HG03469 (cell line): Measurements from ENCODE around the gene ARHGEF38.

ENCODE experiments used
- ATAC-seq: cut with Tn5 transposase; IDR thresholded peaks from one replicate; pipeline ENCODE4 v1.9.1; 2021; ENCODE audit warnings: mild to moderate bottlenecking, moderate library complexity, moderate number of reproducible peaks; ENCODE audit not compliant: unreplicated experiment

ARHGEF38 gene

GRCh38 chr4:105551965-105552746, at the start of gene ARHGEF38:
TSS of gene ARHGEF38 (plus strand) at chr4:105552620. CDS start at chr4:105552766, 146 bp downstream.
- ATAC-seq: no peak

DNA sequence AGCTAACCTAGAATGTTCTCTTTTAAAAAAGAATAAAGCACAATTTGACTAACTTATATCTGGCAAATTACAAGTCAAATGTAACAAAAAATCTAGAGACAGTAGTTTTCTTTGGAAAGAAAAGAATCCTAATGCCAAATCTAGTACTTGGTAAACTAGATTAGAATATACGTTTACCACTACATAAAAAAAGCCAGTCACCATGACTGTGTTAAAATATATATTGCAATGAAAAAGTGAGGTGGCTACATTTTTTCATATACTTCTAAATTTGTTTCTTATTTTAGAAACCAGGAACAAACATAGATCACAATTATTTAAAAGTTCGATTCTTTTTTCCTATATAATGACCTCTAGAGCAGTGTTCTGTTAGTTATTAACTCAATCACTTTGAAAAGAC, 48.9 kb upstream of the ARHGEF38 start:
- ATAC-seq: no peak

DNA sequence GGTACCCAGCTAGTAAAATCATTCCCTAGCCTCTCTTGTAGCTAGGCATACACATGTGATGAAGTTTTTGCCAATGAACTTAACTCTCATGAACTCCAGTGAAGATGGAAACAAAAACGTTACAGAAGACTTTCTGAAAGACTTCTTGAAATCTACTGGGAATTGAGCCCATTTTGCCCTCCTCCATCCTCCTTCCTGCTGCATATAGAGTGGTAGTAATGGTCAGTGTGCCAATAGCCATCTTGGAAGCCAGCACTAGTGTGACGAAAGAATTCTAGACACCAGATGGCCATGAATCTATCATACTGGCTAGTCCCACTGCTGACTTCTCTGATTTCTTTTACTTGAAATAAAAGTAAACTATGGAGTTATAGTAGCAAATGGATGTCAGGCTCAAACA, 47.7 kb upstream of the ARHGEF38 start:
- ATAC-seq: no peak

DNA sequence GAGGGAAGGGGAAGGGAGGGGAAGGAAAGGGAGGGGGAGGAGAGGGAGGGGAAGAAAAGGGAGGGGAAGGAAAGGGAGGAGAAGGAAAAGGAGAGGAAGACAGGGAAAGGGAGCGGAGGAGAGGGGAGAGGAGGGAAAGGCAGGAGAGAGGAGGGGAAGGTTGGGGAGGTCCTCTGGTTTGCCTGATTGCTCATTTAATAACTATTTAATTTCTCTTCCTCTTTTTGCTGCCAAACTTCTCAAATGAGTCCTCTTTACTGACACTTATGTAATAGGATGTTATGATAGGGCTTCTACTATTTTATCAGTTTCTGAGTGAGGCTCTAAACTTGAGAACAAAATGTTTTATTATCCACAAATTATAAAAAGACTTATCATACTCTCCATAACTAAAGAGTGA, 43.1 kb upstream of the ARHGEF38 start:
- ATAC-seq: peak; percentile 98

GRCh38 chr4:105509714-105510113, 42.7 kb upstream of the ARHGEF38 start:
- peak; percentile 16 for ATAC-seq

- ATAC-seq: no peak
Observed at GRCh38 chr4:105510245-105510644, 42.2 kb upstream of the ARHGEF38 start.

DNA sequence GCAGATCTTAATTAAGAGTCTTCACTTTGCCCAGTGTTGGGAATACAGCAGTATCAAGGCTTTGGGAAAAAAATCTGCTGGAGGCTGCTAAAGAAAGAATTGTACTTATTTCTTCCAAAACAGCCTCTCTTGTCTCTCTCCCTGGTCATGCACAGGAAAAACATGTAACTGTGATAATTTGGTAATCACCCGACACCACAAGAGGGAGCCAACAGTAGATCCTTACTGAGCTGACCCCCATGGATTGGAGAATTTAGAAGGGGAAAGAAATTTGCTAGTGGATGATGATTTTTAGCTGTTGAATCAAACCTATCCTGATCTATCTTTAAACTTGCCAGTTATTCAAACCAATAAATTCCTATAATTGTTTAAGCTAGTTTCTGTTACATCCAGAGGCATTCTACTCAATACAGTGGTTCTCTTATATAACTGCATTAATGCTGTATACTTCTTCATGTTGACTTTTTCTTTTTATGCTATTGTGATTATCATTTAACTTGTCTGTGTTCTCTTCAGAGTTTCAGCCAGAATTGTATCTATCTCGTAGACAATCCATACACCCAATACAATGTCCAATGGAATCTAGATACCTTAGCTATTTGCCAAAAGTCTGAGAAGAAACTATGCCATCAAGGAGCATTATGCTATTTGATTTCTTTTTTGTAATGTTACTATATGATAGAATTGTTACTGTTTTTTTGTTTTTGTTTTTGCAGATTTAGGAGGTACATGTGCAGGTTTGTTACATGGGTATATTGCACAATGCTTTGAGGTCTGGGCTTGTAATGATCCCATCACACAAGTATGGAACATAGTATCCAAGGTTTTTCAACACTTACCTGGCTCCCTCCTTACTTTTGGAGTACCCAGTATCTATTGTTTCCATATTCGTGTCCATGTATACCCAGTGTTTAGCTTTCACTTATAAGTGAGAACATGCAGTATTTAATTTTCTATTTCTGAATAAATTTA, 31.3 kb upstream of the ARHGEF38 start:
- no peak for ATAC-seq

GRCh38 chr4:105526656-105527055, 25.8 kb upstream of the ARHGEF38 start:
- ATAC-seq: no peak

- no peak for ATAC-seq
Observed at GRCh38 chr4:105527081-105527480, 25.3 kb upstream of the ARHGEF38 start.

GRCh38 chr4:105536601-105537000, 15.8 kb upstream of the ARHGEF38 start:
- ATAC-seq: no peak

DNA sequence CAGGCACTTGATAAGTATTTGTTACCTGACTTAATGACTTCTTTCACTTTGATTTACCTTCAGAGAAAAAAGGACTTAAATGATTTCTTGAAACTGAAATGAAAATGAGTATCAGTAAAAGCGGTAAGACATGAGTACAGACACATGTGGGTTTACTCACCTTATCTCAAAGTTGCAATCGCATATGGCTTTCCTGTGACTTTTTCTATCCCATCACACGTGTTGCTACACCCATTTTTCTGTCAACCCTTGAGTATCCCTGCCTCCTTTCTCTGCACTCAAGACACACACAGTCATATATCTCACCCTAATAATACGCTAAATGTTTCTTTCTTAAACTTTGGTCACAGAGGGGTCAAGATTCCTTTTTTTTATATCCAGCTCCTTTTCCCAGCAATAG, 11.0 kb upstream of the ARHGEF38 start:
- no peak for ATAC-seq

GRCh38 chr4:105542039-105542438, 10.4 kb upstream of the ARHGEF38 start:
- ATAC-seq: no peak

GRCh38 chr4:105543346-105543745, 9.1 kb upstream of the ARHGEF38 start:
- no peak for ATAC-seq

- no peak for ATAC-seq
Observed at GRCh38 chr4:105543881-105544280, 8.5 kb upstream of the ARHGEF38 start.

- no peak for ATAC-seq
Observed at GRCh38 chr4:105544520-105545286, 7.7 kb upstream of the ARHGEF38 start.

DNA sequence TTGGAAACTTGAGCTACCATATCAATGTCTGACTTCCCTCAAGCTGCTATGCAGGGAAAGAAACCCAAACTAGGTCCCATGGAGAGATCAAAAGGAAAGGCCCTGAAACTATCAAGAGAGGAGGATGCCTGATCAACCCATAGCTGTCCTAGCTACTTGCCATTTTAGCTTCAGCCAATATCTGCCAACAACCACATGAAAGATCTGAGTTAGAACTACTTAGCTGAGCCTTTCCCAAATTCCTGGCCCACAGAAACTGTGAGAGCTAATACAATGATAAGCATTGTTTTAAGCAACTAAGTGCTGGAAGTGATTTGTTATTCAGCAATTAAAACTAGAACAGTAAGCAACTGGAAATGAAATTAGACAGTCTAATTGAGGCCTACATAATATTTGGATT, 6.3 kb upstream of the ARHGEF38 start:
- ATAC-seq: no peak

GRCh38 chr4:105547769-105548168, 4.7 kb upstream of the ARHGEF38 start:
- no peak for ATAC-seq

DNA sequence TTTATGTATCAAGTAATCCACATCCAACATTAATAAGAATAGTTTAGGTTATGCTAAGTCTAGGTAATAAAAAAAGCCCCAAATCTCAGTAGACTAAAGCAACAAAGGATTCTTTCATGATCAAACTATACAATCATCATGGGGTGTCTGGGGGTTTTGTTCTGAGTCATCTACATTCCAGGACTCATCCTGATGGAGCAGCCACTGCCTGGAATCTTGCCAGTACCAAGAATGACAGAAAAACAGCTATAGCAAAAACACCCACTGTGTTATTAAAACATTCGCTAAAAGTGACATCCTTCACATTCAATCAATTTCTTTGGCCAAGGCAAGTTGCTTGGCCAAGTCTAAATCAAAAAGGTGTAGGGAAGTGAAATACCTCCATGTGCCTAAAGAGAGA, 3.9 kb upstream of the ARHGEF38 start:
- no peak for ATAC-seq

GRCh38 chr4:105550641-105551040, 1.8 kb upstream of the ARHGEF38 start:
- ATAC-seq: no peak

GRCh38 chr4:105555409-105555808, 3.0 kb downstream of the ARHGEF38 start:
- ATAC-seq: no peak

- no peak for ATAC-seq
Observed at GRCh38 chr4:105556206-105556605, 3.8 kb downstream of the ARHGEF38 start.
